HG03103 (cell line): ENCODE measurements around the gene GNL2.
"Not testable (repeated sequence)": the region's sequence is repeated elsewhere in the genome, so short reads cannot be mapped to it uniquely, and the experiment has no call there.

Experiments
- ATAC-seq: cut with Tn5 transposase; IDR thresholded peaks from one replicate; pipeline ENCODE4 v1.9.1; 2021; ENCODE audit warnings: low read depth; ENCODE audit not compliant: unreplicated experiment

GNL2 gene

GRCh38 chr1:37518241-37518640 is 77.5 kb downstream of the GNL2 start:
- not testable (repeated sequence) for ATAC-seq

- no peak for ATAC-seq
Observed at GRCh38 chr1:37517569-37517968, 78.2 kb downstream of the GNL2 start.
